H1 (cell line): ENCODE measurements around the gene SLC30A7. TPM values are rescaled to one million over a fixed set of nuclear protein-coding genes. Genes with fewer than 3 reads are reported as not detected.

Experiments used
- BRCA1 ChIP-seq: IDR thresholded peaks from 2 replicates; pipeline ENCODE4 v1.6.1; 2012; ENCODE audit warnings: low read depth, low read length, improper control_type of control experiment
- CHD2 ChIP-seq: IDR thresholded peaks from 2 replicates; pipeline ENCODE4 v1.6.1; 2012; ENCODE audit warnings: low read length, improper control_type of control experiment
- CHD7 ChIP-seq: fragments of 300-600 bp; sonication (generic); IDR thresholded peaks from 2 replicates; pipeline ENCODE4 v1.7.1; 2012; ENCODE audit warnings: low read length, moderate library complexity, mild to moderate bottlenecking, inconsistent platforms; ENCODE audit not compliant: insufficient replicate concordance
- E2F6 ChIP-seq: IDR thresholded peaks from 2 replicates; pipeline ENCODE4 v1.6.1; 2012; ENCODE audit warnings: inconsistent platforms
- NANOG ChIP-seq: IDR thresholded peaks from 2 replicates; pipeline ENCODE4 v1.6.1; 2011; ENCODE audit warnings: low read length, low read depth, mild to moderate bottlenecking, inconsistent platforms; ENCODE audit not compliant: insufficient read depth, poor library complexity, severe bottlenecking
- RBBP5 ChIP-seq: IDR thresholded peaks from 2 replicates; pipeline ENCODE4 v1.7.1; 2012; ENCODE audit warnings: low read depth, mild to moderate bottlenecking, inconsistent platforms, low read length, moderate library complexity, borderline replicate concordance
- SAP30 ChIP-seq: fragments of 300-600 bp; sonication (generic); IDR thresholded peaks from 2 replicates; pipeline ENCODE4 v1.7.1; 2012; ENCODE audit warnings: low read length, moderate library complexity, mild to moderate bottlenecking, inconsistent platforms; ENCODE audit not compliant: insufficient read depth, insufficient replicate concordance
- SIX5 ChIP-seq: IDR thresholded peaks from 2 replicates; pipeline ENCODE4 v1.6.1; 2011; ENCODE audit warnings: mild to moderate bottlenecking, low read depth, low read length
- polyA plus RNA-seq, 7 experiments: library from polyadenylated mRNA; depleted of rRNA in 3 of 7; stranded (reverse) in 5 of 7; unstranded in 2 of 7; fragments of >200 nt in 5 of 7; fragments of 200-250 nt in 2 of 7; gene quantifications; 1 replicate in 5 of 7; 2 replicates in 1 of 7; 4 replicates in 1 of 7; pipeline versions ENCODE4 v1.2.1 to v1.2.3, GENCODE V29; 2011 to 2013; ENCODE audit warnings: missing spikeins in 2 of 7, mixed read lengths in 2 of 7
- total RNA-seq: library from RNA; stranded (reverse); fragmentation: NEBNext Ultra II Directional; extraction: Animal tissue kit (Norgen Biotek cat#: 25700); gene quantifications from 2 replicates; pipeline ENCODE4 v1.2.1, GENCODE V29; 2021

Gene SLC30A7
- total and polyA plus RNA-seq, 2 of the 8 experiments (the other 6 are each of a cell fraction or from before 2014, with no cell fraction given) = 5.5 to 22.1 TPM

DNA sequence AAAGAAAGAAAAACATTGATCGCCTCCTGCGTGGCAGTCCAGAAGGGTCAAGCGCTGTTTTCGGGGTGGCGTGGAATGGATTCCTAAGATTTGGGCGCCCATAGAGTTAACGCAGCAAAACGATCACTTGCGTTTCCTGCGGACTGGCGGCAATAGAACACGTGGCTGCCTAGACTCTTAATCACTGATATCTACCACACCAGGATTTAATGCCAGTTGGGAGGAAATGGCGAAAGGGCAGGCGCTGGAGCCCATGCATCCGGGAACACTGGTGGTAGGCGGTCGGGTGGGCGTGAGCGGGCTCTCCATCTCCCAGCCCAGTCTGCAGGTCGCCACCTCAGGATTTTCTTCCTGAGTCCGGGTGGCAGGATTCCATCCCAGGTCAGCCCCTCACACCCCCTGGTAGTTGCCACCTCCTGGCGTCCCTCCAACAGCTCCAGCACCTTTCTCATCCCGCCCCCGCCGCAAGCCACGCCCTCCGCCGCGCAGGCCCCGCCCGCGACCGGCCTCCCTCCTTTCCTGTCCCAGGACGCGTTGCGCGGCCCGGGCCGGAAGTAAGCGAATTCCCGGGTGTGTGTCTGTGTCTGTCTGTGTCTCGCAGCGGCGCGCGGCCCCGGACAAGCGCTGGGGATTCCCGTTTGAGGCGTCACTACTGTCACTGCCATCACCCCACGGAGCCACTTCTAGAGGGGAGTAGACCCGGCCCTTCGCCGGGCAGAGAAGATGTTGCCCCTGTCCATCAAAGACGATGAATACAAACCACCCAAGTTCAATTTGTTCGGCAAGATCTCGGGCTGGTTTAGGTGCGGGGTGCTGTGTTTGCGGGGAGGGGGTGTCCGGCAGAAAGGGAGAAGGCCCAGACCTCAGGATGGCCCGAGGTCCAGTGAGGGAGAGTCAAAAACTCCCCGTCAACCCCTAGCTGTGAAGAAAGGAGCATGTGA, at the start of gene SLC30A7 (continued):
- TF ChIP-seq CHD7 = no peak
- TF ChIP-seq SAP30 = peak; percentile 91
- no peak for TF ChIP-seq CHD2
- peak; percentile 48 for TF ChIP-seq E2F6
- peak; percentile 31; the same call in 1 of the 2 replicates for TF ChIP-seq RBBP5
- TF ChIP-seq NANOG = no peak
- no peak for TF ChIP-seq BRCA1
- no peak for TF ChIP-seq SIX5
